ENCODE results near the gene CDC42EP4. TPM values are rescaled to one million over a fixed set of nuclear protein-coding genes. Genes with fewer than 3 reads are reported as not detected.

The CDC42EP4 gene
- polyA plus RNA-seq, 1 donor from 2014 or later: 19.4 TPM

DNA sequence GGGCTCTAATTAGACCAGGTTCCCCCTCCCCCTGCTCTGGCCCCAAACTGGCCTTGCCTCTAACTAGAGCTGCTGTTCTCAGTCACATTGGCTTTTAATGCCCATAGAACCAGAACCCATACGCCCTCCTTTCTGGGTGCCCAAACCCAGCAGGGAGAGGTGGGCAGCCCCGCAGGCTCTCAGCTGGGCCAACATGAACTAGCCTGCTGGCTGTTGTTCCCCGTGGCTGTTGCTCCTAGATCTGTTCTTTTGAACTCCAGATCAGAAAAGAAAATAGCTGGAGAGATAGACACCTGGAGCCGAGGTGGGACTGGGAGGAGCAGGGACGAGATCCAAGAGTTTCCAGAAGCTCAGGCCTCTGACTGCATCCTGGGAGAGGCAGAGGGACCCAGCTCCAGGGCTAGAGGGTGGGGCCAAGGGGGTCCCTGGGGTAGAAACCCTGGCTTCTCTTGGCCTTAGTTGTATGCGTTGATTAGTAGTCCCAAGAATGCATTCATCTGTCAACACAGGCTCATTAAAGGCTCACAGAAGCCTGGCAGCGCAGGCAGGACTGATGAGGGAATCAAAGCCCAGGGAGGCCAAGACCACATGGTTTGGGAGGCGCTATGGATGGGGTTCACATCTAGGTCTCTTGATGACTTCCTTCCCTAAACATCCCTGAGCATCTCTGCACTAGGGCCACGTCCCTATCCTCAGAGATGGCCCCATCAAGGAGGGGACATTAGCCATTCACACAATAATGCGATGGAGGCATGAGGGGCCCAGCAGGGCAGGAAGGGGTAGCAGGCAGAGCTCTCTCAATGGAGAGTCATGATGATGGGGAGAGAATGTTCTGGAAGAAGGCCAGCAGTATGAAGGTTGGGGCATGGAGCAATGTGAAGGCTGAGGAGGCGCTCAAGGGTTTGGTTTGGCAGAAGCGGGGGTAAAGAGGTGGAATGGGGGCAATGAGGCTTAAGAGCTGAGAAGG lies 48.8 kb downstream of the CDC42EP4 start:
- Histone ChIP-seq H3K9ac (ENCODE audit: low read length) (no peak overlapping the region), H2AFZ (ENCODE audit: low read depth, low read length) (no peak overlapping the region), H3K4me2 (ENCODE audit: low read length) (no peak overlapping the region), H3K27me3 (ENCODE audit: insufficient read depth, low read depth, low read length) (no peaks in the 10 kb centered on the region), H3K4me3 (ENCODE audit: low read length) (no peak overlapping the region), H4K20me1 (ENCODE audit: insufficient read depth) (no peaks in the 10 kb centered on the region), H3K9me2 (ENCODE audit: insufficient read depth, low read length) (no peaks in the 10 kb centered on the region), H3K79me2 (replicated peaks; ENCODE audit: insufficient read depth, low read length) (no peaks in the 10 kb centered on the region), H3K27ac (ENCODE audit: low read length) (no peak overlapping the region), H3K9me3 (ENCODE audit: low read length) (no peaks in the 10 kb centered on the region), H3K36me3 (ENCODE audit: insufficient read depth, low read length) (no peaks in the 10 kb centered on the region), H3F3A (ENCODE audit: insufficient read depth, low read length, poor library complexity, severe bottlenecking) (no peaks in the 10 kb centered on the region)
- TF ChIP-seq EP300 (conservative IDR thresholded peaks at IDR 0.05; ENCODE audit: poor library complexity, severe bottlenecking): no peak
- no peak for TF ChIP-seq EZH2 (IDR thresholded peaks at IDR 0.05; ENCODE audit: borderline replicate concordance, insufficient read depth, low read length, poor library complexity, severe bottlenecking)
- TF ChIP-seq RAD21 (conservative IDR thresholded peaks at IDR 0.05): no peak
- TF ChIP-seq REST (IDR thresholded peaks at IDR 0.05; ENCODE audit: borderline replicate concordance): no peak
- TF ChIP-seq, protein P1, sequence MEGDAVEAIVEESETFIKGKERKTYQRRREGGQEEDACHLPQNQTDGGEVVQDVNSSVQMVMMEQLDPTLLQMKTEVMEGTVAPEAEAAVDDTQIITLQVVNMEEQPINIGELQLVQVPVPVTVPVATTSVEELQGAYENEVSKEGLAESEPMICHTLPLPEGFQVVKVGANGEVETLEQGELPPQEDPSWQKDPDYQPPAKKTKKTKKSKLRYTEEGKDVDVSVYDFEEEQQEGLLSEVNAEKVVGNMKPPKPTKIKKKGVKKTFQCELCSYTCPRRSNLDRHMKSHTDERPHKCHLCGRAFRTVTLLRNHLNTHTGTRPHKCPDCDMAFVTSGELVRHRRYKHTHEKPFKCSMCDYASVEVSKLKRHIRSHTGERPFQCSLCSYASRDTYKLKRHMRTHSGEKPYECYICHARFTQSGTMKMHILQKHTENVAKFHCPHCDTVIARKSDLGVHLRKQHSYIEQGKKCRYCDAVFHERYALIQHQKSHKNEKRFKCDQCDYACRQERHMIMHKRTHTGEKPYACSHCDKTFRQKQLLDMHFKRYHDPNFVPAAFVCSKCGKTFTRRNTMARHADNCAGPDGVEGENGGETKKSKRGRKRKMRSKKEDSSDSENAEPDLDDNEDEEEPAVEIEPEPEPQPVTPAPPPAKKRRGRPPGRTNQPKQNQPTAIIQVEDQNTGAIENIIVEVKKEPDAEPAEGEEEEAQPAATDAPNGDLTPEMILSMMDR (IDR thresholded peaks at IDR 0.05; ENCODE audit: poor library complexity, severe bottlenecking): no peak
- no peak for TF ChIP-seq MXI1 (conservative IDR thresholded peaks at IDR 0.05; ENCODE audit: poor library complexity, severe bottlenecking)
- no peak for TF ChIP-seq TAF1 (IDR thresholded peaks at IDR 0.05; ENCODE audit: low read depth)
- TF ChIP-seq POLR2AphosphoS5 (IDR thresholded peaks at IDR 0.05): no peak
- TF ChIP-seq SMC3 (conservative IDR thresholded peaks at IDR 0.05; ENCODE audit: poor library complexity): no peak

- H2AFZ ChIP-seq (ENCODE audit: low read depth, low read length): no peak overlapping the region
- H3K4me2 ChIP-seq (ENCODE audit: low read length): no peak overlapping the region
Measured at GRCh38 chr17:73261952-73262675, 49.7 kb downstream of the CDC42EP4 start.

More at GRCh38 chr17:73261952-73262675, 49.7 kb downstream of the CDC42EP4 start:
- H3K9me3 ChIP-seq (ENCODE audit: low read length): no peaks in the 10 kb centered on the region
- no peak overlapping the region for H3K27ac ChIP-seq (ENCODE audit: low read length)
- H3K27me3 ChIP-seq (ENCODE audit: insufficient read depth, low read depth, low read length): no peaks in the 10 kb centered on the region
- H3K36me3 ChIP-seq (ENCODE audit: insufficient read depth, low read length): no peaks in the 10 kb centered on the region
- no peaks in the 10 kb centered on the region for H4K20me1 ChIP-seq (ENCODE audit: insufficient read depth)
- TF ChIP-seq, protein P1 (IDR thresholded peaks at IDR 0.05; ENCODE audit: poor library complexity, severe bottlenecking): no peak
- TF ChIP-seq POLR2AphosphoS5 (IDR thresholded peaks at IDR 0.05) (no peak), SMC3 (conservative IDR thresholded peaks at IDR 0.05; ENCODE audit: poor library complexity) (no peak), REST (IDR thresholded peaks at IDR 0.05; ENCODE audit: borderline replicate concordance) (no peak), EP300 (conservative IDR thresholded peaks at IDR 0.05; ENCODE audit: poor library complexity, severe bottlenecking) (no peak), MXI1 (conservative IDR thresholded peaks at IDR 0.05; ENCODE audit: poor library complexity, severe bottlenecking) (no peak), RAD21 (conservative IDR thresholded peaks at IDR 0.05) (no peak), EZH2 (IDR thresholded peaks at IDR 0.05; ENCODE audit: borderline replicate concordance, insufficient read depth, low read length, poor library complexity, severe bottlenecking) (no peak), TAF1 (IDR thresholded peaks at IDR 0.05; ENCODE audit: low read depth) (no peak)
- no peak overlapping the region for H3K9ac ChIP-seq (ENCODE audit: low read length)
- no peak overlapping the region for H3K4me3 ChIP-seq (ENCODE audit: low read length)
- H3K79me2 ChIP-seq (replicated peaks; ENCODE audit: insufficient read depth, low read length): no peaks in the 10 kb centered on the region
- no peaks in the 10 kb centered on the region for H3K9me2 ChIP-seq (ENCODE audit: insufficient read depth, low read length)
- no peaks in the 10 kb centered on the region for H3F3A ChIP-seq (ENCODE audit: insufficient read depth, low read length, poor library complexity, severe bottlenecking)

Measured in neural cell (in vitro differentiated cells).